ENCODE data around the gene SACM1L. TPM values are rescaled to one million over a fixed set of nuclear protein-coding genes. Genes with fewer than 3 reads are reported as not detected.

SACM1L gene
- total and polyA plus RNA-seq, 2 donors (not counting 3 experiments of a cell fraction or from before 2014, with no cell fraction given) = 11.9 to 39.9 TPM

- H3K9me1 ChIP-seq (replicated peaks; ENCODE audit: control insufficient read depth, extremely low read depth, insufficient read depth, low read length) = no peaks in the 10 kb centered on the region
- H3K9me3 ChIP-seq (replicated peaks; ENCODE audit: control insufficient read depth, insufficient read depth, low read length) = no peaks in the 10 kb centered on the region
- H3K27me3 ChIP-seq (ENCODE audit: control insufficient read depth in 2 of 2, insufficient read depth in 2 of 2, low read length in 2 of 2) = no peaks in the 10 kb centered on the region
- CTCF ChIA-PET = no interaction called here
- H3K79me2 ChIP-seq (ENCODE audit: control insufficient read depth, insufficient read depth, low read length) = peaks cover 62% of the 10 kb centered on the region
- FAIRE-seq (no peak), DNase-seq (ENCODE audit: low read depth, low spot score) (no peak)
- H3K4me1 ChIP-seq (ENCODE audit: control insufficient read depth, extremely low read depth, insufficient read depth, low read length) = no peaks in the 10 kb centered on the region
- H3K9ac ChIP-seq (replicated peaks; ENCODE audit: extremely low read depth, insufficient read depth, low read length) = no peak overlapping the region
- H3K27ac ChIP-seq (ENCODE audit: insufficient read depth, low read depth, low read length) = no peak overlapping the region
- no TSS peak for BruUV-seq (replicated peaks)
- intact Hi-C loops (cut with micrococcal nuclease) = no loop called here
- dilution Hi-C loops (cut with MboI; ENCODE audit: extremely low pct_ligation_motif_present, low sequenced_read_pairs) = no loop called here
- H3K36me3 ChIP-seq (ENCODE audit: control insufficient read depth in 2 of 2, extremely low read depth in 1 of 2, insufficient read depth in 2 of 2, low read length in 2 of 2) = peaks cover 3 to 7% of the 10 kb centered on the region in 2 experiments
- TF ChIP-seq POLR2AphosphoS5 (IDR thresholded peaks at IDR 0.05; ENCODE audit: insufficient read depth, low read depth, low read length) (no peak), FOS (IDR thresholded peaks at IDR 0.05; ENCODE audit: borderline replicate concordance, insufficient read depth, low read length) (no peak), MAX (IDR thresholded peaks at IDR 0.05; ENCODE audit: insufficient read depth, insufficient read length) (no peak)
- H3K4me2 ChIP-seq (ENCODE audit: insufficient read depth, low read length) = no peak overlapping the region
- no peak overlapping the region for H3K4me3 ChIP-seq (replicated peaks in 1 of 3; ENCODE audit: insufficient read depth in 1 of 3, low read depth in 1 of 3, low read length in 3 of 3)
- no peak overlapping the region for H2AFZ ChIP-seq (ENCODE audit: low read depth, low read length)
- H4K20me1 ChIP-seq (replicated peaks; ENCODE audit: control insufficient read depth, extremely low read depth, insufficient read depth, low read length) = peaks cover 2% of the 10 kb centered on the region
- POLR2A ChIA-PET = no interaction called here
Measured at GRCh38 chr3:45701172-45701867, 12.1 kb downstream of the SACM1L start.

GRCh38 chr3:45704301-45704943 lies 15.2 kb downstream of the SACM1L start:
- dilution Hi-C loops (cut with MboI; ENCODE audit: extremely low pct_ligation_motif_present, low sequenced_read_pairs) = no loop called here
- H3K9me1 ChIP-seq (replicated peaks; ENCODE audit: control insufficient read depth, extremely low read depth, insufficient read depth, low read length) = no peaks in the 10 kb centered on the region
- CTCF ChIA-PET = interaction anchor here (1.2 to 1.7 kb wide), 6 partner anchors 9 to 194 kb away, joined by 3 to 7 read pairs (median 6); partner anchors contain the start of gene SACM1L
- intact Hi-C loops (cut with micrococcal nuclease) = no loop called here
- FAIRE-seq = no peak
- no peak overlapping the region for H3K9ac ChIP-seq (replicated peaks; ENCODE audit: extremely low read depth, insufficient read depth, low read length)
- TF ChIP-seq MAX (IDR thresholded peaks at IDR 0.05; ENCODE audit: insufficient read depth, insufficient read length) = no peak
- TF ChIP-seq POLR2AphosphoS5 (IDR thresholded peaks at IDR 0.05; ENCODE audit: insufficient read depth, low read depth, low read length) = no peak
- no peak for TF ChIP-seq CTCF (IDR thresholded peaks at IDR 0.05; ENCODE audit: extremely low read depth in 1 of 2, insufficient read depth in 1 of 2, low read depth in 1 of 2, low read length in 2 of 2)
- TF ChIP-seq GATA2 (IDR thresholded peaks at IDR 0.05; ENCODE audit: insufficient read depth, insufficient read length, low read depth, low read length) = no peak
- no peak for TF ChIP-seq POLR2A (IDR thresholded peaks at IDR 0.05; ENCODE audit: low read depth, low read length)
- TF ChIP-seq MYC (IDR thresholded peaks at IDR 0.05; ENCODE audit: low read depth, low read length) = no peak
- no peak for TF ChIP-seq EZH2 (IDR thresholded peaks at IDR 0.05; ENCODE audit: borderline replicate concordance, low read depth, low read length, severe bottlenecking)
- TF ChIP-seq FOS (IDR thresholded peaks at IDR 0.05; ENCODE audit: borderline replicate concordance, insufficient read depth, low read length) = no peak
- no peak for TF ChIP-seq JUN (IDR thresholded peaks at IDR 0.05; ENCODE audit: borderline replicate concordance, insufficient read depth, insufficient read length, low read depth)
- peaks cover 41% of the 10 kb centered on the region for H3K79me2 ChIP-seq (ENCODE audit: control insufficient read depth, insufficient read depth, low read length)
- peaks cover 2% of the 10 kb centered on the region for H4K20me1 ChIP-seq (replicated peaks; ENCODE audit: control insufficient read depth, extremely low read depth, insufficient read depth, low read length)
- H3K36me3 ChIP-seq (ENCODE audit: control insufficient read depth in 2 of 2, extremely low read depth in 1 of 2, insufficient read depth in 2 of 2, low read length in 2 of 2) = peaks cover 5 to 14% of the 10 kb centered on the region in 2 experiments
- no peak overlapping the region for H3K4me2 ChIP-seq (ENCODE audit: insufficient read depth, low read length)
- no peaks in the 10 kb centered on the region for H3K4me1 ChIP-seq (ENCODE audit: control insufficient read depth, extremely low read depth, insufficient read depth, low read length)
- no peaks in the 10 kb centered on the region for H3K27me3 ChIP-seq (ENCODE audit: control insufficient read depth in 2 of 2, insufficient read depth in 2 of 2, low read length in 2 of 2)
- no peaks in the 10 kb centered on the region for H3K9me3 ChIP-seq (replicated peaks; ENCODE audit: control insufficient read depth, insufficient read depth, low read length)
- no peak overlapping the region for H2AFZ ChIP-seq (ENCODE audit: low read depth, low read length)
- no peak for DNase-seq (ENCODE audit: low read depth, low spot score)
- POLR2A ChIA-PET = no interaction called here
- BruUV-seq (replicated peaks) = no TSS peak
- H3K27ac ChIP-seq (ENCODE audit: insufficient read depth, low read depth, low read length) = no peak overlapping the region
- H3K4me3 ChIP-seq (replicated peaks in 1 of 3; ENCODE audit: insufficient read depth in 1 of 3, low read depth in 1 of 3, low read length in 3 of 3) = no peak overlapping the region

All from endothelial cell of umbilical vein (primary cell).